IPS-NIHi11 (cell line): ENCODE data around the gene NCKAP5.

Source experiments
- DNase-seq: peaks from one replicate; pipeline ENCODE4 v3.0.0; 2012; ENCODE audit warnings: mixed read lengths, low spot score

Gene NCKAP5

DNA sequence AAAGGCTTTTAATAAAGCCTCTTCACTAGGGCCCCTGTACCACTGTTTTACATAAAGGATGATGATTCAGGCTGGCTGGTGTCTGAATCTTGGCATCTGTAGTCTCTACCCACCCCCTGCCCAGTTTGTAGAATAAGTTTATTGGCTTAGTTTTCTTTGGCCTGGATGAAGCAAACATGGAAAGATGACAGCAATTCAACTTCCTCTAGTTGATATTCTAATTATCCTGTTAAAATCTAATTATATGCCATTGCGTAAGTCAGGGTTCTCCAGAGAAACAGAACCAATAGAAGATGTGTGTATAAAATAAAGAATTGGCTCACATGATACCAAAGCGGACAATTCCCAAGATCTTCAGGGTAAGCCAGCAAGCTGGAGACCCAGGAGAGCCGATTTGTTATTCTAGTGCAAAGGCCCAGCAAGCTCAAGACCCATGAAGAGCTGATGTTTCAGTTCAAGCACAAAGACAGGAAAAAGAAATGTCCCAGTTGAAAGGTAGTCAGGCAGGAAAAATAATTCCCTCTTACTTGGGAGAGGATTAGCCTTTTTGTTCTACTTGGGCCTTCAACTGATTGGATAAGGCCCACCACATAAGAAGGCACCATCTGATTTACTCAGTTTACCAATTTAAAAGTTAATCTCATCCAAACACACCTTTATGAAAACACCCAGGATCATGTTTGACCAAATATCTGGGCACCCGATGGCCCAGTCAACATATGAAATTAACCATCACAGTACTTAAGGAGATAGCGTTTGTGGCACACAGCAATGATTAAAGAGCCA is 815.6 kb downstream of the NCKAP5 start:
- DNase-seq: no peak

DNA sequence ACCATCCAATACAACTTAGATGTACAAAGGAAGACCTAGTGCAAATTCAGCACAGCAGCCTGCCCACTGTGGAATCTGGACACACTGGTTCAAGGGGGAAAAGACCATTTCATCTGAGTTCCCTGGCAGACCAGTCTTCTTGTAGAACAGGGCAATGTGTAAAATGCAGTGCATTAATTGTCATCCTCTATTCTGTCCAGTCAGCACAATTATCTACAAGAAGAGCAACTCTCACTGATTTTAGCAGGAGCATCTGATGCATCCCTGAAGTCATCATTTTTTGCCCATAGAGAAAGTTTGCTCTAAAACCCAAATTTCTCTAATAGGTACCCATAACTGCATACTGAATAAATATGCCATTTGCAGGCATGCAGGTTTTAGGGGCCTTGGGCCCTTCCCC is 816.4 kb downstream of the NCKAP5 start:
- DNase-seq: no peak

DNA sequence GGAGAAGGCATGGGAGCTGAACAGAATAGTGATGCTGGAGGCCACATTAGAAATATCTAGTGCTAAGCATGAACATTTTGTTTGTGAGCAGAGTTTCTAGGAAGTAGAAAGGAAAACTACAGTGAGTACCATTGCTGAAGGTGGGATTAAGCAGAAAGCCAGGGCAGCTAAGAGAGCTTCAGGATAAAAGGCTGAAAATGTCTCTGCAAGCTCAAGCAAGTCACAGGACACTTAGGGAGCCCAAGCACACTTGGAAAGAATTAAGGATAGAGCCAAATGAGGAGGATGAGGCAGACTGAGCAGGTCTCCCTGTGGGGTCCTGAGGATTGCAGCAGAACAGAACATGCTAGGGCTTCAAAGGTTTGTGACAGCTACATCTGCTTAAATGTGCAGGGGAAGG is 817.7 kb downstream of the NCKAP5 start:
- DNase-seq: no peak

DNA sequence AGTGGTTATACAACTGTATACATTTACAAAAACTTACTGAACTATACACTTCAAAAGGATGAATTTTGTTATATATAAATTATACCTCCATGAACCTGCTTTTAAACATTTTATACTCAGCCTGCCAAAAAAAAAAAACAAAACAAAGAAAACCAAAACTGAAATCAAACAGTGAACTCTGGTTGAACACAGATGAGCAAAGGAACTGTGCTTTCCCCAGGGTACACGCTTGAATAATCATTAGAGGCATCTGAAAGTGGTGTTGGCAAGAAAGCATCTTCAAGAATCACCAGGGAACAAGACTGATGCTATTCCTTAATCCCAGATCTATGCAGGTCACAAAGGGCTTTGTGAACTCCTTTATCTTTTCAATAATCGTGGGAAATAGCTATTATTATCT is 821.2 kb downstream of the NCKAP5 start:
- DNase-seq: no peak

DNA sequence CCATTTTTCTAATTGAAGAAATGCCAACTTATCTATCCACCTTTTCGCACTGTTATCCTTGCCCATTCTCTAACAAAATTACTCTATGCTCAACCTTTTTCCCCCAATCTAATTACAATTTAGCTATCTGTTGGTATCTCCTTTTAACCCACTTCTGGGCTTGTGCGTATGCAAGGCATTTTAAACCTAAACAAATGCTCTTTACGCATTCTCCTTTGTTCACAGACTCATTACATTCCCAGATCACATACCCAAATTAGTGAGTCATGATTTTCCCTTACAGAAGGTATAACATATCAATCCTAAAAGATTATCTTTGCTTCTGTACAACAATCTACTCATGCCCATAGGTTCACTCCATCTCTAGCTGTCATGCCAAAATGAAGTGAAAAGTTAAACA is 826.5 kb downstream of the NCKAP5 start:
- DNase-seq: no peak

DNA sequence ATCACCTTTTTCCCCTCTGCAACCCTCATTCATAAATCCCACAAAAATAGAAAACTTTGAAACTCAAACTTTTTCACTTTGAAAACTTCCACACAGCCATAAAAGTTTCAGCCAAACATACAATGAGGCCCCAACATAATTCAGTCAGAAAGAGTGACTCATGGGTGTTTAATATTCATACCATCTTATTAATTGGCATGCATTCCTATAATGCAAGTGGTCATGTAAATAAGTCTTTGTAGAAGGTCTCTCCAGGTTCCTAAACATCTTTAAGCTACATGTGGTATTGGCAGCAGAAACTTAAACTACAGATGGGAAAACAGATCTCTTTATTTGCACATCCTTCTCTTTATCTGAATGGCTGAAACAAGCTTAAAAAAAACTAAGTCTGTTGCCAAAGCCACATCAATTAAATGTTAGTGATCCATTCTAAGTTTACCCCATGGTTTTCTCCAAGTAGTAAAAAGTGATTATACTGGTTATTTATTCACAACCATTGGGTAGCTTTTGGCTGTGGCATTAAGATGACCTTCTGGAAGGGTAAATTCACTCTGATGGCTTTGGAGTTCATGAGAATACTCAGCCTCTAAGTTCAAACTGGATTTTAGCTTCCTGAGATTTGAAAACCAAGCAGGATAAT is 828.1 kb downstream of the NCKAP5 start:
- no peak for DNase-seq

DNA sequence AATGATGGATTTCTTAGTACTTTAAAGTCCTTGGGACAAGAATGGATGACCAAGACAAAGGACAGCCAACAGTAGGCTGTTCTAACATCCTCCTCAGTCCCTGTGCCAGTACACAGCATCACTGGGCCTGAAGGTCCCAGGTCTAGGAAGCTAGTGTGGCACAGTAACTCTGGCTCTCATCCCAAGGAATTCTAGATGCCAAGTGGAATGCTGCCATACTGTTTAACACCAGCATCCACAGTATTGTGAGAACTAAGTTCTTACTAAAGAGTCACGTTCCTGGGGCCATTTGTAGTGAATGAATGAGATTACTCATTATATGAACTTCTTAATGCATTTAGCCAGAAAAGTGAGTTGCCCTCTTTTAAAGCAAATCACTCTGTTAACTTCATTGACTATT is 830.0 kb downstream of the NCKAP5 start:
- no peak for DNase-seq

DNA sequence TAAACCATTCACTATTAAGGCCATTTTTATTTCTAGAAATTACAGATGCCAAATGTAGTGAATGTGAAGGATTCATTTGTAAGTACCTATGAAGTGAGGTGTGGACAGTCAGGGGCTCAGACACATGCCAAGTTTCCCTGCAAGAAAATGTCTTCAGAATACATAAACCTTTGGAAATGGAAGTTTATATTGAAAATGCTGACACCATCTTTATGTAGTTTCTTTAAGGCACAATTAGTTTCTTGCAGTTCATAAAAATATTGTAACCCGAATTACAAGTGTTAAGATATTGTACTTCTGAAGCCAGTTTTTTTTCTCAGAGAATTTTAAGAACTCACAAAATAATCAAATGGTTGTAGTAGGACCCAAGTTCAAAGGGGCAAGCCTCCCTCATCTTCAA is 832.2 kb downstream of the NCKAP5 start:
- no peak for DNase-seq

DNA sequence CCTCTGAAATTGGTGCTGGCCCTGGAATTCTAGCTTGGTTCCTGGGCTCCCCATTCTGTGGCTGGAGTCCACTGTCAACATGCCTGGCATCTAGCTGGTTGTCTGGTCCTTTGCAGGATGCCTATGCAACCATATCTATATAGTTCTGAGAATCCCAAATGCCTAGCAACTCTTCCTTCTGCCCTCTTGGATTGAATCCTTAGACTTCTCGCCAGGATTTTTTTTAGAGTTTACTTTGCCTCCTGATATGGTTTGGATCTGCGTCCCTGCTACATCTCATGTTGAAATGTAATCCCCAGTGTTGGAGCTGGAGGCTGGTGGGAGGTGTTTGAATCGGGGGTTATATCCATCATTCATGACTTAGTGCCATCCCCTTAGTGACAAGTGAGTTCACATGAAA is 833.3 kb downstream of the NCKAP5 start:
- DNase-seq: no peak

DNA sequence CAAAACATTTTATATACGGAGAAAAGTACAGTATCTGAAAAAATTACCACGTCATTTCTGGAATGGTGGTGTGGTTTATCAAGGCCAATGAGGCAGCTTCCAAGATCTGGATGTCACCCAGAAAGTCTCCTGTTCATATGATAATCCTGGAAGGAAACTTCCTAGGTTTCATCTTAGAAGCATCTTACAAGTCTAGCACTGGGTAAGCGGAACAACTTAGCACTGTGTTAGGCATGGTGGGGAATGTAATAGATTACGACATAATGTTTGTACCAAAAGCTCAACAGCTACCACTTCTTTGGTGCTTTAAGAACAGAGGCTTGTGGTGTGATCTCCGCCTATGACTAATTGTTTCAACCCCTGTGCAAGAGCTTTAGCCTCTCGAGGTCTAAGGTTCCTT is 835.2 kb downstream of the NCKAP5 start:
- DNase-seq: no peak

DNA sequence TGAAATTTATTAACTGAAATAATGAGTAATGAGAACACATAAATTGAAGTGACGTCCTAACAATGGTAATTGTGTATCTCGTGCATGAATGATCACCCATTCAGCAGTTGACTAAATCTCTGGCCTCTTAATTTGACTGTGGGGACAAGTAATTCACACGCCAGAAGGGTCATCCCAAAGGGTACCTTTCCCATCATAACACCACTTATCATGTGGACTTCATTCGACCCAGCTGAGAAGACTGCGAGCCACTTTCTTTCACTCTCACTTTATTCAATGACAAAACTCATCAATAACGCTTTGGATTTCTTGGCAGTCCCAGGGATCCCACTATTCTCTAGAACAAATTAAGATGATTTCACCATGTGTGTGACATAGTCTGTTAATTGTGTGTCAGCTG is 835.6 kb downstream of the NCKAP5 start:
- DNase-seq: no peak

DNA sequence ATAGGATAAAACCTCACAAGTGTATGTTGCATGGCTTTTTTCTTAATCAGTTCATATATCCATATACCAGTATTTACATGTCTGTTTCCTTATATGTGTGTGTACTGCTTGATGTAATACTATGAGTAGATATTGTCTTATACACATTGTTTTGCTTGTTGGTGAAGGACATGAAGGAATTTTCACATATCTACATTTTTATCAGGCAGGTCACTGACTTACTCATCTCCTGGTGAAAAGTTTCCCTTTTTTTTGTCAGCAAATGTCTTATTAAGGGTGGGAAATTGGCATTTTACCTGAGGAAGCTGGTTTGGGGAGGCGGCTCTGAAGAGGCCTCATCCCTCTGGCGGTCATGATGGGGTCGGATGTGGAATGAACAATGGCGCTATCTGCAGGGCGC is 836.8 kb downstream of the NCKAP5 start:
- DNase-seq: no peak

DNA sequence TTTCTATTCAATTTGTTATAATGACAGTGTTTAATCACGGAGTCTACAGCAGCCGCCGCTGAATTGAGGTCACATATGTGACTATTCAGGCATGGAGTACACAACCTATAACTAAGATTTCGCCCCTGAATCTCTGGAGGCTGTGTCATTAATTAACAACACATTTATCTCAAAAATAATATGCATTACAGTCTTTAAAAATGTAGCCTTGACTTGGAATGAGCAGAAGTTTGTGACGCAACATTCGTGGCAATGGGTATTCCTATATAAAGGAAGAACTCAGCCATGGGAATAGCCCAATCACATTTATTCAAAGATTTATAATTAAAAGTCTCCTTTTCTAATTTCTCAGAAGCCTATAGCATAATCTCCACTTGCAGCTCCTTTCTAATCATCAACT is 837.7 kb downstream of the NCKAP5 start:
- DNase-seq: no peak

DNA sequence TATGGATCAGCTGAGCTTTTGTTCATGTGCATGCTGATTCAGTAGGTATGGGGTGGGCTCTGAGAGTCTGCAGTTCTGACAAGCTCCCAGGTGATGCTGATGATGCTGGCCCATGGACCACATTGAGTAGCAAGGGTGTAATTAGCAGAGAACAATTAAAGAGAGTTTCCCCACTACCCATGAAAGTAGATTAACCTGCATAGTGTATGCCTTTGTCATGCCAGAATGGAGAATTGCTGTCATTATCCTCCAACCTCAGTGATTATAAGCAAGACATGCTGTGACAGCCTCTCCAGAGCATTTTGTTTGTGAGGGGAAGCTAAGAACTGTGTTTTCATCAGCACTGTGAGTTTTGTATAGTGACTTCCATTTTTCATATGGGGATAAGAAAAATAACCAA is 838.7 kb downstream of the NCKAP5 start:
- no peak for DNase-seq

DNA sequence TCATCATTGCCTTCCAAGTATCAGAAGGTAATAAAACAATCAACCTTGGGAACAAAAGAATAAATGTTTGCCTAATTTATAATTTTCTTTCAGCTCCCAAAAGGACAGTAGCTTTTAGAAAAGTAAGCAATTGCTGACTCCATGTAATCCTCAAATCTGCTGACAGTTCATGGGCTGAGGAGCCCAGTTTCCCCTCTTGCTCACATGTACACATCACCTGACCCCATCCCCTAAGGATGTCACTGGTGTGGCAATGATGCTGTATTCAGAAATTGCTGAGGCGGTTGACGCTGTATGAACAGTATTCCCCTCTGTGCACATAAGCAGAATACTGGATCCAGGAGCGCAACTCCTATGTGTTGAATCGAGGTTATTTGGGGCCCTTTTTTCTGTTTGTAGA is 842.1 kb downstream of the NCKAP5 start:
- no peak for DNase-seq

DNA sequence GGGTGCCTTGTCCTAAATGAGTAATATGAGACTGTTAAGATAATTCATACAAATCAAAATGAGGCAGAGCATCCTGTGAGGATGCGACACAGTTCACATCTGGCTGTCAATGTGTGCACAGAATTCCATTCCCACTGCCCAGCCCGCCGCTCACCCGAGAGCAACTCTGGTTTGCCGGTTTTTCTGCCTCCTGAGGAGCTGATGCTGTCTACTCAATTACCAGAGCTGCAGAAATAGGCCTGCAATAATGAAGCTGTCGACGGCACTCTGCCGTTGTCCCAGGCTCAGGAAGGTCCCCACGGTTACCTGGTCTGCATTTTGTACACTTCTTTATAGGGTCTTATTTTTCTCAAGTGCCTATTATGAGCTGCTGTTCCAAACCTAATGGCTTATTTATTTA is 842.5 kb downstream of the NCKAP5 start:
- DNase-seq: no peak

DNA sequence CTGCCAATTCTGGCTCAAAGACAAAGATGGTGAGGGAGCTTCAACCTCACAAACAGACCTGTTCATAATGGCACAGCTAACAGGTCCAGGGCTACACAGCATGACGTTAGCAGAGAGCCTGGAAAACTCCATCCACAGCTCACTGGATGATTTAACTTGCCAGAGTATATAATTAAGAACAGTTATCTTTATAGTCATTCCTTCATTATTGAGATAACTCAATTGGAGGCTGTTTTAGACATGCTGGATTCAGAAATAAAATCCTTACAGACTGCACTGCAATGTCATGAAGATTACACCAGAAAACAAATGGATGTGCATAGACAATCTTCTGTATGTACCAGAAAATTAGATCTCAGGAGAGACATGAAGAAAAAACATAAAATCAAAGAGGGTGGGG is 843.1 kb downstream of the NCKAP5 start:
- no peak for DNase-seq

DNA sequence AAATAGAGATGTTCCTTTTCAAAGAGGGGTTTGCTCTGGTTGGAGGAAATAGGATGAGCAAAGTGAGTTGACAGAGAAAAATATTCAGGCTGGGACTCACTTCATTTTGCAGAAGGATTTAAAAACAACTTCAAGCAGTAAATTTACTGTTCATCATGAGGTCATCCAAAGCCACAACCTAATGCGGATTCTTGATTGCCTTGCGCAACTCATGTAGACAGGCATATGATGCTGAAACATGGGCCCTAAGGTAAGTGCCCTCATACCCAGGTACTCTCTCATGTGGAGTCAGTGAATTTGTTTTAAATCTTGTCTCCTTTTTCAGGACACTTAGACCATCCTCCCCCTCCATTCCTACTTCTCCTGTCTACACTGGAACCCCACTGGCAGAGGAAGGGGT is 846.3 kb downstream of the NCKAP5 start:
- no peak for DNase-seq

DNA sequence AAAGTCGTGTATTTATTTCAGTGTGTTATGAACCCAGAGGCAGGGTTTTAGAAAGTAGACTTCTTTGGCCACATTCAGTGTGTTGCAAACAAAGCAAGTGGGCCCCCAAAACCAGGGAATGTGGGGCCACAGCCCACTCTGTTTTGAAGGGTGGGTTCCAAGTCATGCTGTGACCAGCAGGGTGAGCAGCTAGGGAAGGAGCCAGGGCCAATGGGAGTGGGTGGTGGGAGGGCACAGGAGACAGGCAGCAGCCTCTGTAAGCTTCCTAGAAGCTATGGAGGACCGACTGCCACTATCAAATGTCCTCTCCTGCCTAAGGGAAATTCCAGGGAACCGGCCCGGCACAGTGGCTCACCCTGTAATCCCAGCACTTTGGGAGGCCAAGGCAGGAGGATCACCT is 847.9 kb downstream of the NCKAP5 start:
- DNase-seq: no peak

DNA sequence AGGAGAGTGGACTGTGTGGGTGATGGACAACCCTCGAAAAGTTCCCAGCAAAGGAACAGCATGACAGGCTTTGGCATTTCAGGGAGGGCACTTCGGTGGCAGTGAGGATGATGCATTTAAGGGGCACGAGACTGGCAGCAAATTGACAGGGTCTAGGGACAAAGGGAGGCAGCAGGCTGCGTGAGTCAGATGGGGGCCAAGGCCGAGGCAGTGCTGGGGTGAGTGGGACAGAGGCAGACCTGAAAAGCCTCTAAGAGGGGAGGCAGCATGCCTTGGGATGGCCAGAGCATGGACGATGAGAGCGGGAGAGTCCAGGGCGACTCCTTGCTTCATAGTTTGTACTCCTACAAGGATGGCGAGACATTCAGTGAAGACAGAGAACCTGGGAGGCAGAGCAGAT is 848.8 kb downstream of the NCKAP5 start:
- no peak for DNase-seq

DNA sequence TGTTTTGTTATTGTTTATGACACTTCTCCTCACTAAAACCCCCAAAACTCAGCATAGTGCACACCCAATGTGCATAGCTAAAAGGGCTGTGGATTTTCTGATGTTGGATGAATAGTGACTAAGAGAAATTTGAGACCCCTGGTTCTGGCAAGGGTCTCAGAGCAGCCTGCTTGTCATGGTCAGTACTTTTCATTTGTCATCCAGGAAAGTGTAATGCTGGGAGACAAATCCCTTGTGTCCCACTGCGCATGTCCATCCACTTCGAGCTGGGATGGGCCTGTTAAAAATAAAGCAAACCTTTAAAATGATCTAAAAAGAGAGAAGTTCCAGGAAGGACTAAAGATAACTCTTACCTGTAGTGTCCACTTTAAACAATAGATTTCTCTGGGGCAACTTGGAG is 851.3 kb downstream of the NCKAP5 start:
- DNase-seq: no peak

DNA sequence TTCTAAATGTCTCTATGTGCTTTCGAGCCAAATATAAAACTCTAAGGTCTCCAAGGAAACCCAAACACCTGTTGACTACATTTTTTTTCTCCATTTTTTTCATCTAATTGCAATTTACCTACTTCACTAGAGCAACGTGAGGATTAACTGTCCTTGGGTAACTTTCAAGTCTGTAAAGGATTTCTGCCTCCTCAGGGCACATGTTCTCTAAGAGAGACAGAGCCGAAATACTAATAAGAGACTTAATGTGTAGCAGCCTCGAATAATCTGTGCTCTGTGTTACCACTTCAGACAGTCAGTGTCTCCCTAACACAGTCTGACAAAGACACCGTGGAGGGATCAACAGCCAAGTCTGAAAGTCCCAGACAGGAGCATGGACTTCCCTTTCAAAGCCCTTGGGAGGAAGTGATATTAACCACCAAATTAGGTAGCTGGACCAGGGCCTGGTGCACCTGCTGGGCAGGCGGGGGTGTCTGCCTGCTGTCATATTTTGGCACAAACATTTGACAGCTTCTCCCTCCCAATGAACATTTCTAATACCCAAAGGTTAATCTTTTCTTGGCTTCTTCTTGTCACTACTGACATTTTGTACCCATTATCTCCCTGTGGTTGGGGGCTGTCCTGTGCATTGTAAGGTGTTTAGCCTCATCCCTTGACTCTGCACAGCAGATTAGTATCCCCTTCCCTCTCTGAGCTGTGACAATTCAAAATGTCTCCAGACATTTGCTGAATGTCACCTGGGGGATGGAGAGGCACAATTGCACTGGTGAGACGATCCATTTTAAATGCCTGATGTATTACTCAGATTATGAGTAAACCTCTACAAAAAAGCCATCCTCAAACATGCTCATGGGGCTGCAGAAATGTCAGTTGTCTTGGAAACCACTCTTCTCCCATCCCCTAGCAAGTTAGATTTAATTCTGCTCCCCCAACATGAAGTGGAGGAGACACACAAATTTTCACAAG is 852.6 kb downstream of the NCKAP5 start:
- no peak for DNase-seq

DNA sequence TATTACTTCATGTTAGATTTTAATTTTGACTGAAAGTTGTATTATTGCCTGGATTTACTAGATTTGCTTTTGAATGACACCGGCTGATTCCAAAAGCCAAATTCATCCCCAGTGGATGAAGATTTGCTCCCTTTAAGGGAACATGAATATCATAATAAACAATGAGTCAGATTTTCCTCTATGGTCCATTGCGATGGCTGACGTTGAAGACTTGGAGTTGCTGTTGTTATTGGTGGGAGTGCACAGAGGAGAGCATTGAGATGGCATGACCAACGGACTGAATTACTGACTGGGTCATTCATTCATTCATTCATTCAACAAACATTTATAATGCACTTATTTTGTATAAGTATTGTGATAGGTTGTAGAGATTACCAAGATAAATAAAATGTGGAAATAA is 864.9 kb downstream of the NCKAP5 start:
- no peak for DNase-seq
